Measurements from ENCODE around the gene STN1. TPM values are rescaled to one million over a fixed set of nuclear protein-coding genes. Genes with fewer than 3 reads are reported as not detected.
A peak's percentile ranks its signal among the peaks of the same experiment; 100 is the strongest.

STN1 gene
- total and polyA plus RNA-seq, 2 of the 4 experiments (the other 2 are of a cell fraction): 17.8 to 32.3 TPM

- no peak overlapping the region for H2BK20ac ChIP-seq (ENCODE audit: low read depth, low read length)
- no peak overlapping the region for H2AK9ac ChIP-seq (replicated peaks; ENCODE audit: low read depth, low read length, poor library complexity)
- peak overlapping the region; percentile 51; the same call in 1 of the 2 replicates for H3K23ac ChIP-seq (ENCODE audit: low read depth, low read length)
- H3K4me2 ChIP-seq (ENCODE audit: low read depth, low read length): peak overlapping the region; percentile 77
- BruUV-seq (replicated peaks): no TSS peak
- intact Hi-C loops (cut with micrococcal nuclease) (loop anchor here (5.0 kb wide), 1 partner anchor 52 kb away; the partner anchor contains the start of gene SLK), in situ Hi-C loops (cut with MboI; ENCODE audit: low sequenced_read_pairs) (no loop called here), dilution Hi-C loops (cut with HindIII; ENCODE audit: low sequenced_read_pairs, unreplicated experiment) (no loop called here)
- peak overlapping the region; percentile 26 for H3K27ac ChIP-seq (ENCODE audit: insufficient read depth, low read length)
- H4K91ac ChIP-seq (ENCODE audit: insufficient read depth, low read depth, low read length): peak overlapping the region; percentile 33; the same call in 1 of the 2 replicates
- no peak overlapping the region for H3K9ac ChIP-seq (ENCODE audit: low read depth, low read length)
- H3K56ac ChIP-seq (ENCODE audit: extremely low read depth, insufficient read depth, low read length): no peak overlapping the region; the same call in 1 of the 2 replicates
- H3K27me3 ChIP-seq (ENCODE audit: control insufficient read depth, insufficient read depth, low read length): no peaks in the 10 kb centered on the region
- H3K4me3 ChIP-seq (ENCODE audit: insufficient read depth, low read depth, low read length): no peak overlapping the region
- peaks cover 6% of the 10 kb centered on the region for H3K4me1 ChIP-seq (ENCODE audit: control insufficient read depth, insufficient read depth, low read length)
- H3K36me3 ChIP-seq (ENCODE audit: control insufficient read depth, insufficient read depth, low read length): no peaks in the 10 kb centered on the region
- peaks cover 19 to 31% of the 10 kb centered on the region in 2 experiments for H3K79me1 ChIP-seq (ENCODE audit: low read depth in 1 of 2, low read length in 2 of 2)
- H3K18ac ChIP-seq (ENCODE audit: low read depth, low read length): peak overlapping the region; percentile 33; the same call in 1 of the 2 replicates
- DNase-seq (no peak), ATAC-seq (ENCODE audit: low read depth) (no peak)
- H3K4ac ChIP-seq (ENCODE audit: low read depth, low read length): peak overlapping the region; percentile 72
- H3K9me3 ChIP-seq (ENCODE audit: control insufficient read depth, insufficient read depth, low read length): no peaks in the 10 kb centered on the region
- H2BK120ac ChIP-seq (ENCODE audit: low read depth, low read length): peak overlapping the region; percentile 49; the same call in 1 of the 2 replicates
- peak overlapping the region; percentile 79; the same call in 1 of the 3 replicates for H2BK15ac ChIP-seq (ENCODE audit: low read depth, low read length)
- peak overlapping the region in 1 of 2 experiments; percentile 62; a peak in 2 of 4 replicates for H4K8ac ChIP-seq (ENCODE audit: low read depth in 2 of 2, low read length in 2 of 2)
- peak overlapping the region; percentile 72 for H2BK5ac ChIP-seq (ENCODE audit: low read depth, low read length, poor library complexity, severe bottlenecking)
- H4K5ac ChIP-seq (ENCODE audit: low read depth, low read length): peak overlapping the region; percentile 38; the same call in 1 of the 2 replicates
- H3K14ac ChIP-seq (replicated peaks; ENCODE audit: low read depth, low read length): no peak overlapping the region
- no peaks in the 10 kb centered on the region for H4K20me1 ChIP-seq (ENCODE audit: insufficient read depth, low read length)
- ChIA-PET POLR2A (ENCODE audit: unreplicated experiment) (no interaction called here), CTCF (no interaction called here)
- TF ChIP-seq POLR2A (IDR thresholded peaks at IDR 0.05; ENCODE audit: low read depth, low read length): no peak
- TF ChIP-seq MXI1 (IDR thresholded peaks at IDR 0.05; ENCODE audit: borderline replicate concordance, low read depth, low read length): no peak
- no peak for TF ChIP-seq RAD21 (IDR thresholded peaks at IDR 0.05; ENCODE audit: low read length)
- TF ChIP-seq, protein P1, sequence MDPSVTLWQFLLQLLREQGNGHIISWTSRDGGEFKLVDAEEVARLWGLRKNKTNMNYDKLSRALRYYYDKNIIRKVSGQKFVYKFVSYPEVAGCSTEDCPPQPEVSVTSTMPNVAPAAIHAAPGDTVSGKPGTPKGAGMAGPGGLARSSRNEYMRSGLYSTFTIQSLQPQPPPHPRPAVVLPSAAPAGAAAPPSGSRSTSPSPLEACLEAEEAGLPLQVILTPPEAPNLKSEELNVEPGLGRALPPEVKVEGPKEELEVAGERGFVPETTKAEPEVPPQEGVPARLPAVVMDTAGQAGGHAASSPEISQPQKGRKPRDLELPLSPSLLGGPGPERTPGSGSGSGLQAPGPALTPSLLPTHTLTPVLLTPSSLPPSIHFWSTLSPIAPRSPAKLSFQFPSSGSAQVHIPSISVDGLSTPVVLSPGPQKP (IDR thresholded peaks at IDR 0.05; ENCODE audit: borderline replicate concordance, low read depth, low read length): no peak
- no peak for TF ChIP-seq MAFK (IDR thresholded peaks at IDR 0.05; ENCODE audit: low read depth, low read length)
- TF ChIP-seq RCOR1 (IDR thresholded peaks at IDR 0.05; ENCODE audit: insufficient replicate concordance, low read length): no peak
- no peak for TF ChIP-seq RFX5 (IDR thresholded peaks at IDR 0.05; ENCODE audit: low read depth, low read length)
- no peak for TF ChIP-seq FOS (IDR thresholded peaks at IDR 0.05; ENCODE audit: low read depth, low read length)
- TF ChIP-seq CTCF (conservative IDR thresholded peaks at IDR 0.05; ENCODE audit: low read depth, low read length): no peak
- TF ChIP-seq USF2 (IDR thresholded peaks at IDR 0.05; ENCODE audit: low read depth, low read length): no peak
- TF ChIP-seq MAZ (IDR thresholded peaks at IDR 0.05; ENCODE audit: borderline replicate concordance, low read depth, low read length): no peak
- no peak for TF ChIP-seq CEBPB (IDR thresholded peaks at IDR 0.05; ENCODE audit: low read depth, low read length)
- no peak for TF ChIP-seq BHLHE40 (IDR thresholded peaks at IDR 0.05; ENCODE audit: low read depth, low read length)
- TF ChIP-seq SMC3 (IDR thresholded peaks at IDR 0.05; ENCODE audit: low read depth, low read length): no peak
- no peak for TF ChIP-seq CHD1 (IDR thresholded peaks at IDR 0.05; ENCODE audit: low read depth, low read length)
- no peak for TF ChIP-seq NFE2L2 (IDR thresholded peaks at IDR 0.05; ENCODE audit: low read depth, low read length)
- peak overlapping the region; percentile 60 for H2AFZ ChIP-seq (replicated peaks; ENCODE audit: low read length, poor library complexity)
- 0 out of 2 replicates have a peak, but pooled peaks cover 4% of the 10 kb centered on the region for H3K9me1 ChIP-seq (ENCODE audit: insufficient read depth, low read length)
- WGBS, 2 experiments (ENCODE audit: extremely low coverage in 2 of 2, insufficient read length in 1 of 2): no CpG with 5 or more reads among the region's 6 CpGs
- peak overlapping the region; percentile 5; the same call in 1 of the 2 replicates for H2AK5ac ChIP-seq (ENCODE audit: low read depth, low read length)
These were observed 2.2 kb downstream of the STN1 start for GRCh38 chr10:103915796-103916195.

Measured in IMR-90 (cell line).